ENCODE measurements around the gene GRK6.

GRK6 gene

GRCh38 chr5:177427211-177427822, 841 bp downstream of the GRK6 start:
- no peaks in the 10 kb centered on the region; the same call in 1 of the 2 replicates for H3K36me3 ChIP-seq (ENCODE audit: insufficient read depth, low read length)
- peaks cover 10% of the 10 kb centered on the region for H3K4me1 ChIP-seq (ENCODE audit: insufficient read depth, low read length)
- H3K9me3 ChIP-seq (ENCODE audit: control insufficient read depth, insufficient read depth, low read length), result no peaks in the 10 kb centered on the region
- peak overlapping the region; percentile 80 for H3K9ac ChIP-seq (ENCODE audit: low read depth, low read length)

- Histone ChIP-seq H3K4me1 (ENCODE audit: insufficient read depth, low read length) (peaks cover 10% of the 10 kb centered on the region), H3K9ac (ENCODE audit: low read depth, low read length) (0 out of 2 replicates have a peak overlapping the region, but pooled peaks have one; percentile 80), H3K36me3 (ENCODE audit: insufficient read depth, low read length) (no peaks in the 10 kb centered on the region; the same call in 1 of the 2 replicates), H3K9me3 (ENCODE audit: control insufficient read depth, insufficient read depth, low read length) (no peaks in the 10 kb centered on the region)
Observed at GRCh38 chr5:177427919-177428573, 1.6 kb downstream of the GRK6 start.

- Histone ChIP-seq H3K9ac (ENCODE audit: low read depth, low read length) (no peak overlapping the region), H3K4me1 (ENCODE audit: insufficient read depth, low read length) (peaks cover 10% of the 10 kb centered on the region), H3K36me3 (ENCODE audit: insufficient read depth, low read length) (no peaks in the 10 kb centered on the region; the same call in 1 of the 2 replicates)
Observed at GRCh38 chr5:177428574-177429217, 2.2 kb downstream of the GRK6 start.

GRCh38 chr5:177429248-177430040, 3.0 kb downstream of the GRK6 start:
- H3K9me3 ChIP-seq (ENCODE audit: control insufficient read depth, insufficient read depth, low read length), result no peaks in the 10 kb centered on the region
- H3K4me1 ChIP-seq (ENCODE audit: insufficient read depth, low read length), result peaks cover 10% of the 10 kb centered on the region
- no peak overlapping the region for H3K9ac ChIP-seq (ENCODE audit: low read depth, low read length)
- no peaks in the 10 kb centered on the region; the same call in 1 of the 2 replicates for H3K36me3 ChIP-seq (ENCODE audit: insufficient read depth, low read length)

More at GRCh38 chr5:177428574-177429217, 2.2 kb downstream of the GRK6 start:
- H3K9me3 ChIP-seq (ENCODE audit: control insufficient read depth, insufficient read depth, low read length), result no peaks in the 10 kb centered on the region

GRCh38 chr5:177430140-177430951, 3.9 kb downstream of the GRK6 start:
- no peak overlapping the region for H3K9ac ChIP-seq (ENCODE audit: low read depth, low read length)
- H3K36me3 ChIP-seq (ENCODE audit: insufficient read depth, low read length), result peaks cover under 1% of the 10 kb centered on the region
- peaks cover 10% of the 10 kb centered on the region for H3K4me1 ChIP-seq (ENCODE audit: insufficient read depth, low read length)
- H3K9me3 ChIP-seq (ENCODE audit: control insufficient read depth, insufficient read depth, low read length), result no peaks in the 10 kb centered on the region

GRCh38 chr5:177430972-177431316, 4.5 kb downstream of the GRK6 start:
- no peak overlapping the region for H3K9ac ChIP-seq (ENCODE audit: low read depth, low read length)
- H3K9me3 ChIP-seq (ENCODE audit: control insufficient read depth, insufficient read depth, low read length), result no peaks in the 10 kb centered on the region
- H3K4me1 ChIP-seq (ENCODE audit: insufficient read depth, low read length), result peaks cover 10% of the 10 kb centered on the region
- H3K36me3 ChIP-seq (ENCODE audit: insufficient read depth, low read length), result peaks cover 4% of the 10 kb centered on the region

GRCh38 chr5:177431317-177432142, 5.1 kb downstream of the GRK6 start:
- H3K9ac ChIP-seq (ENCODE audit: low read depth, low read length), result no peak overlapping the region
- H3K9me3 ChIP-seq (ENCODE audit: control insufficient read depth, insufficient read depth, low read length), result no peaks in the 10 kb centered on the region
- peaks cover 4% of the 10 kb centered on the region for H3K36me3 ChIP-seq (ENCODE audit: insufficient read depth, low read length)
- peaks cover 10% of the 10 kb centered on the region for H3K4me1 ChIP-seq (ENCODE audit: insufficient read depth, low read length)

- Histone ChIP-seq H3K36me3 (ENCODE audit: insufficient read depth, low read length) (peaks cover 4% of the 10 kb centered on the region), H3K9me3 (ENCODE audit: control insufficient read depth, insufficient read depth, low read length) (no peaks in the 10 kb centered on the region), H3K9ac (ENCODE audit: low read depth, low read length) (no peak overlapping the region), H3K4me1 (ENCODE audit: insufficient read depth, low read length) (peaks cover 10% of the 10 kb centered on the region)
Observed at GRCh38 chr5:177432143-177432838, 5.8 kb downstream of the GRK6 start.

- H3K36me3 ChIP-seq (ENCODE audit: insufficient read depth, low read length), result peaks cover 6% of the 10 kb centered on the region
- no peaks in the 10 kb centered on the region for H3K9me3 ChIP-seq (ENCODE audit: control insufficient read depth, insufficient read depth, low read length)
- no peak overlapping the region for H3K9ac ChIP-seq (ENCODE audit: low read depth, low read length)
- H3K4me1 ChIP-seq (ENCODE audit: insufficient read depth, low read length), result peaks cover 3% of the 10 kb centered on the region; the same call in 1 of the 2 replicates
Observed at GRCh38 chr5:177432839-177433657, 6.6 kb downstream of the GRK6 start.

- Histone ChIP-seq H3K9me3 (ENCODE audit: control insufficient read depth, insufficient read depth, low read length) (no peaks in the 10 kb centered on the region), H3K9ac (ENCODE audit: low read depth, low read length) (no peak overlapping the region), H3K4me1 (ENCODE audit: insufficient read depth, low read length) (peaks cover 3% of the 10 kb centered on the region; the same call in 1 of the 2 replicates), H3K36me3 (ENCODE audit: insufficient read depth, low read length) (peaks cover 6% of the 10 kb centered on the region)
Observed at GRCh38 chr5:177433658-177434217, 7.3 kb downstream of the GRK6 start.

GRCh38 chr5:177434437-177434836, 8.0 kb downstream of the GRK6 start:
- H3K36me3 ChIP-seq (ENCODE audit: insufficient read depth, low read length), result peaks cover 6% of the 10 kb centered on the region

More at GRCh38 chr5:177434437-177434836, 8.0 kb downstream of the GRK6 start:
- Histone ChIP-seq H3K9me3 (ENCODE audit: control insufficient read depth, insufficient read depth, low read length) (no peaks in the 10 kb centered on the region), H3K9ac (ENCODE audit: low read depth, low read length) (no peak overlapping the region), H3K4me1 (ENCODE audit: insufficient read depth, low read length) (peaks cover 2% of the 10 kb centered on the region; the same call in 1 of the 2 replicates)
